ENCODE data around the gene DUSP16.
"Not testable (repeated sequence)": the region's sequence is repeated elsewhere in the genome, so short reads cannot be mapped to it uniquely, and the experiment has no call there.

DUSP16 gene

GRCh38 chr12:12505544-12506495 is 56.8 kb downstream of the DUSP16 start:
- Histone ChIP-seq H3K27ac (peak overlapping the region; percentile 61), H3K27me3 (ENCODE audit: insufficient read depth, low read depth) (no peaks in the 10 kb centered on the region), H3K4me1 (ENCODE audit: low read depth, poor library complexity, severe bottlenecking) (peaks cover 78% of the 10 kb centered on the region), H3K4me2 (peak overlapping the region; percentile 91), H3K9ac (peak overlapping the region; percentile 8; the same call in 1 of the 2 replicates), H4K20me1 (ENCODE audit: insufficient read depth) (no peaks in the 10 kb centered on the region), H3K79me2 (ENCODE audit: insufficient read depth, low read depth) (peaks cover 75% of the 10 kb centered on the region), H3K4me3 (IDR thresholded peaks at IDR 0.05; ENCODE audit: insufficient read depth, low read depth, low read length) (no peak overlapping the region), H3K36me3 (ENCODE audit: insufficient read depth) (no peaks in the 10 kb centered on the region), H2AFZ (ENCODE audit: low read depth) (no peak overlapping the region; the same call in 1 of the 2 replicates)
- no peak for TF ChIP-seq CTCF (conservative IDR thresholded peaks at IDR 0.05; ENCODE audit: low read depth, low read length)

GRCh38 chr12:12503384-12504078 is 59.1 kb downstream of the DUSP16 start:
- no peak overlapping the region for H3K27ac ChIP-seq
- no peaks in the 10 kb centered on the region for H3K27me3 ChIP-seq (ENCODE audit: insufficient read depth, low read depth)
- no peaks in the 10 kb centered on the region for H4K20me1 ChIP-seq (ENCODE audit: insufficient read depth)
- peaks cover 59% of the 10 kb centered on the region; the same call in 1 of the 2 replicates for H3K79me2 ChIP-seq (ENCODE audit: insufficient read depth, low read depth)
- no peaks in the 10 kb centered on the region for H3K36me3 ChIP-seq (ENCODE audit: insufficient read depth)
- no peak overlapping the region for H2AFZ ChIP-seq (ENCODE audit: low read depth)
- peaks cover 75% of the 10 kb centered on the region for H3K4me1 ChIP-seq (ENCODE audit: low read depth, poor library complexity, severe bottlenecking)
- TF ChIP-seq CTCF (conservative IDR thresholded peaks at IDR 0.05; ENCODE audit: low read depth, low read length) = no peak
- peak overlapping the region; percentile 31 for H3K4me2 ChIP-seq
- H3K4me3 ChIP-seq (IDR thresholded peaks at IDR 0.05; ENCODE audit: insufficient read depth, low read depth, low read length) = no peak overlapping the region
- no peak overlapping the region for H3K9ac ChIP-seq

GRCh38 chr12:12502815-12503151 is 59.9 kb downstream of the DUSP16 start:
- H3K79me2 ChIP-seq (ENCODE audit: insufficient read depth, low read depth) = peaks cover 51% of the 10 kb centered on the region; the same call in 1 of the 2 replicates
- H3K4me1 ChIP-seq (ENCODE audit: low read depth, poor library complexity, severe bottlenecking) = peaks cover 69% of the 10 kb centered on the region
- no peaks in the 10 kb centered on the region for H3K36me3 ChIP-seq (ENCODE audit: insufficient read depth)
- no peak overlapping the region for H3K9ac ChIP-seq
- no peak overlapping the region for H3K4me2 ChIP-seq
- H3K27me3 ChIP-seq (ENCODE audit: insufficient read depth, low read depth) = no peaks in the 10 kb centered on the region
- no peak overlapping the region for H2AFZ ChIP-seq (ENCODE audit: low read depth)
- no peak overlapping the region for H3K27ac ChIP-seq
- no peaks in the 10 kb centered on the region for H4K20me1 ChIP-seq (ENCODE audit: insufficient read depth)
- no peak for TF ChIP-seq CTCF (conservative IDR thresholded peaks at IDR 0.05; ENCODE audit: low read depth, low read length)
- H3K4me3 ChIP-seq (IDR thresholded peaks at IDR 0.05; ENCODE audit: insufficient read depth, low read depth, low read length) = no peak overlapping the region

- H3K79me2 ChIP-seq (ENCODE audit: insufficient read depth, low read depth) = peaks cover 49% of the 10 kb centered on the region; the same call in 1 of the 2 replicates
- H3K9ac ChIP-seq; H4K20me1 ChIP-seq (ENCODE audit: insufficient read depth); H3K27ac ChIP-seq; H3K4me3 ChIP-seq (IDR thresholded peaks at IDR 0.05; ENCODE audit: insufficient read depth, low read depth, low read length); H2AFZ ChIP-seq (ENCODE audit: low read depth); H3K36me3 ChIP-seq (ENCODE audit: insufficient read depth); H3K27me3 ChIP-seq (ENCODE audit: insufficient read depth, low read depth): not testable (repeated sequence)
- H3K4me1 ChIP-seq (ENCODE audit: low read depth, poor library complexity, severe bottlenecking) = peaks cover 66% of the 10 kb centered on the region
- H3K4me2 ChIP-seq = peak overlapping the region; percentile 26; the same call in 1 of the 2 replicates
These were observed 60.4 kb downstream of the DUSP16 start for GRCh38 chr12:12502130-12502814.
